Neural progenitor cell (in vitro differentiated cells): ENCODE data around the gene SLC35F2.
"Not testable (repeated sequence)": the region's sequence is repeated elsewhere in the genome, so short reads cannot be mapped to it uniquely, and the experiment has no call there.

Experiments used
- EZH2phosphoT487 ChIP-seq: fragments of 200-600 bp; sonication (generic); IDR thresholded peaks from 2 replicates; pipeline ENCODE4 v1.6.1; 2017; ENCODE audit warnings: antibody characterized with exemption
- TF ChIP-seq, protein P1 (sequence below): fragments of 200-600 bp; sonication (generic); IDR thresholded peaks from 2 replicates; pipeline ENCODE4 v1.5.1; 2017; ENCODE audit warnings: antibody characterized with exemption, mild to moderate bottlenecking

DNA sequence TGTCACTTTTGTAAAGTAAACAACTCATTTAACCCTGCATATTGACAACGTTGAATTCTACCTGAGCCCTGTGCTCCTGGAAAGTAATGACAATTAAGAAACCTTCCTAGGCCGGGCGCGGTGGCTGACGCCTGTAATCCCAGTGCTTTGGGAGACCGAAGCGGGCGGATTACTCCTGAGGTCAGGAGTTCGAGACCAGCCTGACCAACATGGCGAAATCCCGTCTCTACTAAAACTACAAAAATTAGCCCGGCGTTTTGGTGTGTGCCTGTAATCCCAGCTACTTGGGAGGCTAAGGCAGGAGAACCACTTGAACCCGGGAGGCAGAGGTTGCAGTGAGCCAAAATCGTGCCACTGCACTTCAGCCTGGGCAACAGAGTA, 1.6 kb upstream of the SLC35F2 start:
- TF ChIP-seq EZH2phosphoT487 = not testable (repeated sequence)
- TF ChIP-seq, protein P1, sequence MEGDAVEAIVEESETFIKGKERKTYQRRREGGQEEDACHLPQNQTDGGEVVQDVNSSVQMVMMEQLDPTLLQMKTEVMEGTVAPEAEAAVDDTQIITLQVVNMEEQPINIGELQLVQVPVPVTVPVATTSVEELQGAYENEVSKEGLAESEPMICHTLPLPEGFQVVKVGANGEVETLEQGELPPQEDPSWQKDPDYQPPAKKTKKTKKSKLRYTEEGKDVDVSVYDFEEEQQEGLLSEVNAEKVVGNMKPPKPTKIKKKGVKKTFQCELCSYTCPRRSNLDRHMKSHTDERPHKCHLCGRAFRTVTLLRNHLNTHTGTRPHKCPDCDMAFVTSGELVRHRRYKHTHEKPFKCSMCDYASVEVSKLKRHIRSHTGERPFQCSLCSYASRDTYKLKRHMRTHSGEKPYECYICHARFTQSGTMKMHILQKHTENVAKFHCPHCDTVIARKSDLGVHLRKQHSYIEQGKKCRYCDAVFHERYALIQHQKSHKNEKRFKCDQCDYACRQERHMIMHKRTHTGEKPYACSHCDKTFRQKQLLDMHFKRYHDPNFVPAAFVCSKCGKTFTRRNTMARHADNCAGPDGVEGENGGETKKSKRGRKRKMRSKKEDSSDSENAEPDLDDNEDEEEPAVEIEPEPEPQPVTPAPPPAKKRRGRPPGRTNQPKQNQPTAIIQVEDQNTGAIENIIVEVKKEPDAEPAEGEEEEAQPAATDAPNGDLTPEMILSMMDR = not testable (repeated sequence)
